A673 (cell line): ENCODE measurements around the gene LMCD1. TPM values are rescaled to one million over a fixed set of nuclear protein-coding genes. Genes with fewer than 3 reads are reported as not detected.

Experiments
- BruUV-seq: library from RNA; stranded (reverse); fragments of 400-500 nt; replicated peaks from 2 replicates; lab custom pipeline; 2021; lab: Mats Ljungman, UMichigan
- CTCF ChIA-PET: fragments of 300-600 bp; sonication (Branson Sonifier 250); formaldehyde crosslinking; loops from one replicate; lab custom pipeline; 2022; ENCODE audit warnings: antibody characterized with exemption; lab: Charles Lee
- POLR2A ChIA-PET: fragments of 300-600 bp; sonication (Branson Sonifier 250); formaldehyde crosslinking; loops from one replicate; lab custom pipeline; 2022; ENCODE audit warnings: antibody characterized with exemption; ENCODE audit not compliant: low non-redundant PET; lab: Charles Lee
- DNase-seq: peaks from one replicate; pipeline ENCODE4 v3.0.0-alpha.2; 2015; ENCODE audit warnings: low spot score
- H3K27ac ChIP-seq: fragments of 200-600 bp; sonication (generic); 2 replicates; pipeline ENCODE4 v1.5.1; 2016; ENCODE audit warnings: mixed run types, low read depth, mild to moderate bottlenecking, mixed read lengths, antibody characterized with exemption, low read length; ENCODE audit not compliant: poor library complexity, severe bottlenecking
- H3K27me3 ChIP-seq: fragments of 200-600 bp; sonication (generic); replicated peaks from 2 replicates; pipeline ENCODE4 v1.6.1; 2017; ENCODE audit warnings: mixed run types, low read depth, mild to moderate bottlenecking, mixed read lengths, antibody characterized with exemption, low read length; ENCODE audit not compliant: insufficient read depth, poor library complexity
- H3K36me3 ChIP-seq: fragments of 200-600 bp; sonication (generic); 2 replicates; pipeline ENCODE4 v1.6.1; 2016; ENCODE audit warnings: mixed run types, mild to moderate bottlenecking, mixed read lengths, antibody characterized with exemption, low read length; ENCODE audit not compliant: insufficient read depth, poor library complexity, severe bottlenecking
- H3K4me1 ChIP-seq: fragments of 200-600 bp; sonication (generic); 2 replicates; pipeline ENCODE4 v1.6.1; 2017; ENCODE audit warnings: mixed run types, mild to moderate bottlenecking, mixed read lengths, antibody characterized with exemption, low read length; ENCODE audit not compliant: insufficient read depth, poor library complexity, severe bottlenecking
- H3K4me3 ChIP-seq: fragments of 200-600 bp; sonication (generic); 2 replicates; pipeline ENCODE4 v1.5.1; 2016; ENCODE audit warnings: low read depth, mixed run types, mild to moderate bottlenecking, mixed read lengths, low read length; ENCODE audit not compliant: poor library complexity, severe bottlenecking
- H3K9me3 ChIP-seq: fragments of 200-600 bp; sonication (generic); 2 replicates; pipeline ENCODE4 v1.6.1; 2016; ENCODE audit warnings: mixed run types, low read depth, mild to moderate bottlenecking, mixed read lengths, antibody characterized with exemption, low read length; ENCODE audit not compliant: poor library complexity, severe bottlenecking
- EZH2 ChIP-seq: fragments of 200-600 bp; sonication (generic); IDR thresholded peaks from 2 replicates; pipeline ENCODE4 v1.6.1; 2017; ENCODE audit warnings: borderline replicate concordance, low read depth, mild to moderate bottlenecking, mixed read lengths, antibody characterized with exemption, low read length; ENCODE audit not compliant: poor library complexity, severe bottlenecking
- intact Hi-C: fragments of 100-400 bp; cut with micrococcal nuclease; formaldehyde crosslinking; loops from one replicate; pipeline ENCODE4 v1.10.0; 2022; ENCODE audit not compliant: unreplicated experiment
- total RNA-seq: library from RNA; stranded (reverse); gene quantifications from 2 replicates; pipeline ENCODE4 v1.2.3, GENCODE V29; 2021
- TF ChIP-seq, protein P1 (sequence below): fragments of 300-800, 200-600 bp; sonication (generic); conservative IDR thresholded peaks from 2 replicates; pipeline ENCODE4 v1.5.1; 2017; ENCODE audit warnings: low read depth, mild to moderate bottlenecking, antibody characterized with exemption, low read length, moderate library complexity, mixed read lengths

The LMCD1 gene
- total RNA-seq, 1 experiment from 2014 or later: 4.3 TPM

DNA sequence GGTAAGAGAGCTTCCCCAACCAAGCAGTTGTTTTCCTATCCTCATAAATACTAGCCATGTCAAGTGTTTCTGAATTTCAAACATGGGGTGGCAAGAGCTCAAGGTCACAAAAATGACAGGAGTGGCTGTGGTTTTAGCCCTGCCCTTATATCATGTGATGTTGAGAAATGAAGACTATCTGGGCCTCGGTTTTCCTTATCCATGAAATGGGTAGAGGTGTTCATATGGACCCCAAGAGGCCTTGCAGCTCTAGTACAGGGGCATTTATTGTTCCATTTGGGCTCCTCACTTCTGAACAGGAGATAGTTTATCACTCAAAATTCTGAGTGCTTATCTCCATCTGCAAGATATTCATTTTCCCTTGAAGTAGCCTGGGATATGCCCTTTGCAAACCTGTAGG lies 35.8 kb downstream of the LMCD1 start:
- Histone ChIP-seq H3K27me3 (peaks cover 7% of the 10 kb centered on the region), H3K9me3 (no peaks in the 10 kb centered on the region), H3K36me3 (no peaks in the 10 kb centered on the region), H3K4me3 (no peak overlapping the region), H3K4me1 (no peaks in the 10 kb centered on the region), H3K27ac (no peak overlapping the region)
- TF ChIP-seq, protein P1, sequence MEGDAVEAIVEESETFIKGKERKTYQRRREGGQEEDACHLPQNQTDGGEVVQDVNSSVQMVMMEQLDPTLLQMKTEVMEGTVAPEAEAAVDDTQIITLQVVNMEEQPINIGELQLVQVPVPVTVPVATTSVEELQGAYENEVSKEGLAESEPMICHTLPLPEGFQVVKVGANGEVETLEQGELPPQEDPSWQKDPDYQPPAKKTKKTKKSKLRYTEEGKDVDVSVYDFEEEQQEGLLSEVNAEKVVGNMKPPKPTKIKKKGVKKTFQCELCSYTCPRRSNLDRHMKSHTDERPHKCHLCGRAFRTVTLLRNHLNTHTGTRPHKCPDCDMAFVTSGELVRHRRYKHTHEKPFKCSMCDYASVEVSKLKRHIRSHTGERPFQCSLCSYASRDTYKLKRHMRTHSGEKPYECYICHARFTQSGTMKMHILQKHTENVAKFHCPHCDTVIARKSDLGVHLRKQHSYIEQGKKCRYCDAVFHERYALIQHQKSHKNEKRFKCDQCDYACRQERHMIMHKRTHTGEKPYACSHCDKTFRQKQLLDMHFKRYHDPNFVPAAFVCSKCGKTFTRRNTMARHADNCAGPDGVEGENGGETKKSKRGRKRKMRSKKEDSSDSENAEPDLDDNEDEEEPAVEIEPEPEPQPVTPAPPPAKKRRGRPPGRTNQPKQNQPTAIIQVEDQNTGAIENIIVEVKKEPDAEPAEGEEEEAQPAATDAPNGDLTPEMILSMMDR: no peak
- no peak for TF ChIP-seq EZH2
- BruUV-seq: no TSS peak
- no peak for DNase-seq
- POLR2A ChIA-PET: no interaction called here
- intact Hi-C loops: no loop called here
- CTCF ChIA-PET: no interaction called here

DNA sequence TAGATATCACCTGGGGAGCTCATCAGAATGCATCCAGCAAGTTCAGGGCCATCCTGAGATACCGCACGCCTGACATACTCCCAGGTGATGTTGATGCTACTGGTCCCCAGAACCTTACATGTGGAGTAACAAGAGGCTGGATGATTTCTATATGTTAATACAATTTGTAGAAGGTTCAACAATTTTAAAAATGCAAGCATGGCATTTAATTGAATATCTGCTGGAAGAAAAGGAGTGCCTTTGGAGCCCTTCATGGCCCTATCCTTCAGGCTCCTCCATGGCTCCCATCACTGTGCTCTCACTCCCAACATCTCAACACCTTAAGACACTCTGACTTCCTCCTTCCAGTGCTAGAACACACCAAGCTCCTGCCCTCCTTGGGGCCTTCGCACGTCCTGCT lies 36.6 kb downstream of the LMCD1 start:
- no TSS peak for BruUV-seq
- Histone ChIP-seq H3K36me3 (no peaks in the 10 kb centered on the region), H3K4me1 (no peaks in the 10 kb centered on the region), H3K27ac (no peak overlapping the region), H3K4me3 (no peak overlapping the region), H3K27me3 (peaks cover 7% of the 10 kb centered on the region), H3K9me3 (no peaks in the 10 kb centered on the region)
- ChIA-PET CTCF (no interaction called here), POLR2A (no interaction called here)
- intact Hi-C loops: no loop called here
- TF ChIP-seq, protein P1: no peak
- no peak for TF ChIP-seq EZH2
- DNase-seq: no peak

DNA sequence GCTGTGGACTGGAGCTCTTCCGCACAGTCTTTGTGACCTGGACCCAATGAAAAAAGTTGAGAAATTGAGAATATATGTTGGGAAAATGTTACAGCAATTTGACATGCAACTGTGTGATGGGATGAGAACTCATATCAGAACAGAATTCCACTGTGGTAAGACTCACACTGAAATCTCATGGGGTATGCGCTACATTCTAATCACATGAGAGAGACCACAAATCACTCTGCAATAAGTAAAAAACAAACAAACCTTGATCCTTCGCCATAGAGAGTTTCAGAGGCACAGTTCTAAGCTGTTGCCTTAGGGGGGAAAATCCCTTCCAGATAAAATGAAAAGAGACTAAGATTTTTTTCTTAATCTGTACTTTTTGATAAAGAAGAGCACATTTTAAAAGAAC lies 37.3 kb downstream of the LMCD1 start:
- H3K36me3 ChIP-seq: no peaks in the 10 kb centered on the region
- H3K27me3 ChIP-seq: no peaks in the 10 kb centered on the region
- no peak overlapping the region for H3K27ac ChIP-seq
- TF ChIP-seq, protein P1: no peak
- TF ChIP-seq EZH2: no peak
- H3K9me3 ChIP-seq: no peaks in the 10 kb centered on the region
- POLR2A ChIA-PET: no interaction called here
- no peak overlapping the region for H3K4me3 ChIP-seq
- DNase-seq: no peak
- BruUV-seq: no TSS peak
- no peaks in the 10 kb centered on the region for H3K4me1 ChIP-seq
- intact Hi-C loops: no loop called here
- CTCF ChIA-PET: no interaction called here
